Bronchial epithelial cell (primary cell): ENCODE data around the gene USP49. TPM values are rescaled to one million over a fixed set of nuclear protein-coding genes. Genes with fewer than 3 reads are reported as not detected.

Source experiments
- DNase-seq: peaks from one replicate; pipeline ENCODE4 v3.0.0-alpha.2; 2010; ENCODE audit warnings: low read depth
- FAIRE-seq: peaks from 2 replicates; lab custom pipeline; 2011; peaks lifted over from hg19 to GRCh38; lab: Jason Lieb, UNC
- H3K27me3 ChIP-seq: 2 replicates; pipeline ENCODE4 v1.5.1; 2011; ENCODE audit warnings: low read length; ENCODE audit not compliant: control insufficient read depth, insufficient read depth
- H3K36me3 ChIP-seq: 2 replicates; pipeline ENCODE4 v1.5.1; 2011; ENCODE audit warnings: low read length; ENCODE audit not compliant: control insufficient read depth, insufficient read depth
- H3K4me3 ChIP-seq: 2 replicates; pipeline ENCODE4 v1.5.1; 2011; ENCODE audit warnings: mild to moderate bottlenecking, low read depth, low read length, control low read depth
- total RNA-seq: library from RNA; depleted of rRNA; stranded (reverse); fragments of >200 nt; gene quantifications from 2 replicates; pipeline ENCODE4 v1.2.1, GENCODE V29; 2014
- TF ChIP-seq, protein P1 (sequence below): IDR thresholded peaks from 2 replicates; pipeline ENCODE4 v1.5.1; 2011; ENCODE audit warnings: mild to moderate bottlenecking, moderate library complexity, low read length, control low read depth, inconsistent platforms; ENCODE audit not compliant: insufficient read depth, severe bottlenecking

USP49 gene
- total RNA-seq, 1 donor from 2014 or later: 1.6 TPM

DNA sequence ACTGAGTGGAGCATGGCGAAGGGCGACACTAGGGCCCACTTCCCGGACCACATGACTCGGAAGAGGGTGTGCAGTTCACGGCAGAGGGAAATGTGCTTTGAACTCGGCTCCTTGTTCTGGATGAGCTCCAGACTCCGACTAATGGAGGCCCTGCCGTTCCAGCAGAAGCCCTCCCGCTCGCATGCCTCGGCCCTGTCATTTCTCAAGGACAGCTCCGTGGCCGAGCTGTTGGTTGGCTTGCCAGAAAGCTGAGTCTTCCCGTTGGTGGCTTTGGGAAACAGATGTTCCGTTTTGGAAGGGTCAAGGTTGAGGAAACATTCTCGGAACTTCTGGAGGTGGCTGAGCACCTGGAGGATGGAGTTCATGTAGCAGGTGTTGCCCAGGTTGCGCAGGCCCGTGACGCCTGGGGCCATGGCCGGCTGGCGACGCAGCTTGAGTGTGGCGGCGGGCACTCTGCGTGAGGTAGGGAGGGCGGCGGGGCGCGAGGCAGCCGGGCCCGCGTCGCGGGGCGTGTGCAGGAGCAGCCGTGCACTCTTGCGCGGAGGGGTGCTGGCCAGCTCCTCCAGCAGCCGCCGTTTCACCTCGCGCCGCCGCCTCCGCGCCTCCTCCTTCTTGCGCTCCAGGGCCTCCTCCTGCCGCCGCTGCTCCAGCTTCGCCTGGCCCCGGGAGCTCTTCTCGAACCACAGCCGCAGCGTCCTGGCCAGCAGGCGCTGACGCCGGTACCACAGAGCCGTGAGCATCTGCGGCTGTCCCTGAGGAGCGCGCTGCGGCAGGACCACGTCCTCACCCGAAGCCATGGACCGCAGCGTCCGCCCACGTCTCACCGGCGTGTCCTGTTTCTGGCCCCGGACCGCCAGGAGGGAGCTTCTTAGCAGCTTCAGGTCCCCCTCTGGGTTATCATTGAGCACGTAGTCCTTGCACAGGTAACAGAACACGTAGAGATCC is 89.1 kb downstream of the USP49 start:
- DNase-seq (no peak), FAIRE-seq (no peak)
- TF ChIP-seq, protein P1, sequence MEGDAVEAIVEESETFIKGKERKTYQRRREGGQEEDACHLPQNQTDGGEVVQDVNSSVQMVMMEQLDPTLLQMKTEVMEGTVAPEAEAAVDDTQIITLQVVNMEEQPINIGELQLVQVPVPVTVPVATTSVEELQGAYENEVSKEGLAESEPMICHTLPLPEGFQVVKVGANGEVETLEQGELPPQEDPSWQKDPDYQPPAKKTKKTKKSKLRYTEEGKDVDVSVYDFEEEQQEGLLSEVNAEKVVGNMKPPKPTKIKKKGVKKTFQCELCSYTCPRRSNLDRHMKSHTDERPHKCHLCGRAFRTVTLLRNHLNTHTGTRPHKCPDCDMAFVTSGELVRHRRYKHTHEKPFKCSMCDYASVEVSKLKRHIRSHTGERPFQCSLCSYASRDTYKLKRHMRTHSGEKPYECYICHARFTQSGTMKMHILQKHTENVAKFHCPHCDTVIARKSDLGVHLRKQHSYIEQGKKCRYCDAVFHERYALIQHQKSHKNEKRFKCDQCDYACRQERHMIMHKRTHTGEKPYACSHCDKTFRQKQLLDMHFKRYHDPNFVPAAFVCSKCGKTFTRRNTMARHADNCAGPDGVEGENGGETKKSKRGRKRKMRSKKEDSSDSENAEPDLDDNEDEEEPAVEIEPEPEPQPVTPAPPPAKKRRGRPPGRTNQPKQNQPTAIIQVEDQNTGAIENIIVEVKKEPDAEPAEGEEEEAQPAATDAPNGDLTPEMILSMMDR: no peak
- Histone ChIP-seq H3K27me3 (no peaks in the 10 kb centered on the region), H3K4me3 (no peak overlapping the region), H3K36me3 (peaks cover 2% of the 10 kb centered on the region)

DNA sequence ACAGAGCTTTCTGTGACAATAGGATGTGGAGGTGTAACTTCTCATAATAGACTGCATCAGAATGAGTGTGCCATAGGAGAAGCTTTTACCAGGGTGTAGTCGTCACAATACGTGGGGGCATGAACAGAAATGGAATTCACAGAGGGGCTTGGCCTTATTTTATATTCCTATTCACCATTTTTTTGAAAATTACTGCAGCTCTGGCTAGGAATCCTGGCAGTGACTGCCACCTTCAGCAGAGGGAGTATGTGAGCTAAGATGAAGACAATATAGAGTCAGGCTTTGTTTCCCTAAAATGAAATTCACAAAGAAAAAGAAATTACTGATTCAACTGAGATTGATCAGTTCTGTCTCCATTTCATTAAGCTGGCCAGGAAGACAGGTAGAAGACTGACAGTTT is 93.8 kb downstream of the USP49 start:
- Histone ChIP-seq H3K27me3 (no peaks in the 10 kb centered on the region), H3K36me3 (peaks cover 2% of the 10 kb centered on the region), H3K4me3 (no peak overlapping the region)
- FAIRE-seq (no peak), DNase-seq (peak; percentile 26)
- TF ChIP-seq, protein P1: peak; percentile 59

DNA sequence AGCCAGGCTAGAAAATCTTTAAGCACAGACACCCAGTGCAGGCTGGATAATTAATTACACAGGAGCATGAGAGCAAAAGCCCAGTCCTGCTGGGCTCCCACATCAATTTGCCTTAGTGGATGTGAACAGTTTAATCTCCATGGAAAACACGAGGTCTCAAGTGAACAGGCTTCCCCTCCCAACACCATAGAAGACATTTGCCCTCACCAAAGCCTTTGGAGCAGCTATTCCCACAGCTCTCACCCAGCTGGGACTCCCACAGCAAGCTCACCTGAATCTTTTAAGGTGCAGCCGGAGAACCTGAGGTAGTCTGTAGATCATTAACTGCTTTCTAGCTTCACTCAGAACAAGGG is 95.6 kb downstream of the USP49 start:
- no peaks in the 10 kb centered on the region for H3K36me3 ChIP-seq
- DNase-seq: no peak
- no peaks in the 10 kb centered on the region for H3K27me3 ChIP-seq
- FAIRE-seq: no peak
- TF ChIP-seq, protein P1: no peak
- no peak overlapping the region for H3K4me3 ChIP-seq

DNA sequence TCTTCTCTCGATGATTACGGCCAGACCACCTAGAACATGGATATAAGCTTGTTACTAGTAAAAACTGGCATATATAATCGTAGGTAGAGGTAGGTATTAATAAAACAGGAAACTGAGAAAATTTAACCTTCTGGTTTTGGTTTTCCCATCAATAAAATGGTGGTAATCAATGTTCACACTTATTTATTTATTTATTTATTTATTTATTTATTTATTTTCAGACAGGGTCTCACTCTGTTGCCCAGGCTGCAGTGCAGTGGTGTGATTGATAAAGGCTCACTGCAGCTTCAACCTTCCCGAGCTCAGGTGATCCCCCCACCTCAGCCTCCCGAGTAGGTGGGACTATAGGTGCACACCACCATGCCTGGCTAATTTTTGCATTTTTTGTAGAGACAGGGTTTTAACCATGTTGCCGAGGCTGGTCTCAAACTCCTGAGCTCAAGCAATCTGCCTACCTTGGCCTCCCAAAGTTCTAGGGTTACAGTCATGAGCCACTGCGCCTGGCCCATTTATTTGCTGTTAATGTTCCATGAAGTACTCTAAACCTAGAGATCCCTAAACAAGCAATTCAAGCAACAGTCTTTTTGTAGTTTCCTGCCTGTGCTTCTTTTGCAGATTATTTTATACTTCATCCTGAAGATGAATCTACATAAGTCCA is 96.1 kb downstream of the USP49 start:
- TF ChIP-seq, protein P1: no peak
- no peak for DNase-seq
- Histone ChIP-seq H3K4me3 (no peak overlapping the region), H3K36me3 (no peaks in the 10 kb centered on the region), H3K27me3 (no peaks in the 10 kb centered on the region)
- FAIRE-seq: no peak

DNA sequence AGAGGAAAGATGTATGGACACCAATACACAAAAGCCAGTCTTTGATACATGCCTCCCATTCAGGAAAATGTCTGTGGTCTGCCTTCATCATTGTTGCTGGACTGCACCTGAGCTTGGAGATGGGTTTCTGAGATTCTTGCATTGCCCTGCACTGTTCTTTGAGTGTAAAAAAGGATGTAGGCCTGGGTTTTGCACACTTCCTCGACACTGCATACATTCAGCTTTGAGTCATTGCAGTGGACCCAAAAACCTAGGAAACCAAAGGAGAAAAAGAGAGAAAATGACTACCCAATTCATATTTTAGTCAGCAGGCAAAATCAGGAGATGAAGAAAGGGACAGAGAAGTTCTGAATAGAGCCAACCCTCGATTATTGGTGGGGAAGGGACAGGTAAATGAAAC is 98.7 kb downstream of the USP49 start:
- no peak overlapping the region for H3K4me3 ChIP-seq
- FAIRE-seq (no peak), DNase-seq (no peak)
- no peaks in the 10 kb centered on the region for H3K27me3 ChIP-seq
- TF ChIP-seq, protein P1: no peak
- H3K36me3 ChIP-seq: peaks cover 4% of the 10 kb centered on the region
